Stimulated activated CD4-positive, alpha-beta T cell treated with anti-CD3 and anti-CD28 coated beads, Interleukin-4, amount 100 ng/mL, for 1 hour (primary cell): ENCODE measurements around the gene LIPE.

Experiments
- DNase-seq: peaks from one replicate; pipeline ENCODE4 v3.0.0-alpha.2; 2020

Gene LIPE

DNA sequence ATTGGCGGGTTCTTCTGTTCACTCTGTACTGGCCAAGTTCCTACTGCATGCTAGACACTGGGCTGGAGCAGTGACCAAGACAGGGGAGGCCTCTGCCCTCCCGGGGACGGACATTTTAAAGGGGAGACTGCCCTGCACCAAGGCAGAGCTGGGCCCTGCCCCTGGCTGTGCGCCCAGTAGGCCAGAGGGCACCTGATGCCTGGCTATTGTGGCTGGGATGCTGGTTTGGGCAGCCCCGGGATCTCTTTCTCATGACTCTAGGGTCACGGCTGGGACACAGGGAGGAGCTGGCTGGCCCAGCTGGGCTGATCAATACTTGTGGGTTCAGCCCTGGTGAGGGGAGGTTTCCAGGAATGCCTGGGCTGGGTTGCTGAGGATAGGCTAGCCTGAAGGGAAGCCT, 17.7 kb downstream of the LIPE start:
- DNase-seq, result no peak

DNA sequence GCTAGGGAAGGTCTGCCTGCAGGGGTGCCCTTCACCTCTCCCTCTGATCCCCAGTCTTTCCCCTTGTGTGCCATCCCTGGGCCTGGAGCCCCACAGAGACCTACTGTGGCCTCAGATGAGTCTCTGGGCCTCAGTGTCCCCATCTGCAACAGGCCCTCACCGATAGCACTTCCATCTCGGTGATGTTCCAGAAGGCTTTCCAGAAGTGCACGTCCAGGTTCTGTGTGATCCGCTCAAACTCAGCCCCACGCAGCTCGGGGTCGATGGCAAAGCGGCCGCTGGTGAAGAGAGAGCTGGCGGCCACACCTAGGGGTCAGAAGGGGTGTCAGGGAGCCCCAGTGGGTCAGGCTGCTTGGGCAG, 19.4 kb downstream of the LIPE start:
- DNase-seq, result no peak

DNA sequence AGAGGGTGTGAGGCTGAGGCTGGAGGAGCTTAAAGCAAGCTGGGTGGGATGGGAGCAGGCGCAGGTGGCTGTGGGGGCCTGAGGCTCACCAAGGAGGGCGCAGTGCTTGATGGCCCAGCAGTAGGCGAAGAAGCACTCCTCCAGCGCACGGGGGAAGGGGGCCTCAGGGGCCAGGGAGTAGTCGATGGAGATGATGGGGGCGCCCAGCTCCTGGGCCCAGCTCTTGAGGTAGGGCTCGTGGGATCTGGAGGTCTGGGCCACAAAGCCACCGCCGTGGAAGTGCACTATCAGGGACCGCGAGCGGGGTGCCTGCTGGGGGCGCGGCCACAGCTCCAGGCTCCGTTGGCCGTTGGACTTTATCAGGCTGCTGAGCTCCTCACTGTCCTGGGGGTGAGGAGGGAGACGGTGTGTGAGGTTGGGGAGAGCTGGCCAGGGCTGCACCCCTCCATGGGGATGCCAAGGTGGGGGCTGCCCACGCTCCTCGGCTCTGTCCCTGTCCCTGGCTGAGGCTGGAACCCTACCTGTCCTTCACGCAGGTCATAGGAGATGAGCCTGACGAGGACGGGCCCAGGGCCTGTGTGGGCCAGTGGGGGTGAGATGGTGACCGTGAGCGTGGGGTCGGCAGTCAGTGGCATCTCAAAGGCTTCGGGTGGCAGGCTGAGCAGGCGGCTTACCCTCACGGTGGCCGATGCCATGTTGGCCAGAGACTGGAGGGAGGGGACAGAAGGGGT, 19.9 kb downstream of the LIPE start:
- no peak for DNase-seq

- DNase-seq, result no peak
Observed at GRCh38 chr19:42406111-42406510, 21.1 kb downstream of the LIPE start.

DNA sequence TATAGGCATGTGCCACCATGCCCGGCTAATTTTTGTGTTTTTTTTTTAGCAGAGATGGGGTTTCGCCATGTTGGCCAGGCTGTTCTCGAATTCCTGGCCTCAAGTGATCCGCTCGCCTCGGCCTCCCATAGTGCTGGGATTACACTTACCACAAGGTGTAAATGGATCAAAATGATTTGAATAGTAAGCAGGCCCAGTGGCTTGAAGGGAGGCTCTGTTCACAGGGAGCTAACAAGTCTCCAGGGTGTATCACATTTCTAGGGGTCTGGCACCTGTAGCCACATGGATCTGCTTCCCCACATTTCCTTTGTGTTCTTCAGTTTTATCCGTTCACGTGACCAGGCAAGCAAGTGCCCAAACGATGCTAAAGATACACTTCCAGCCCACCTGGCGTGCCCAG, 23.6 kb downstream of the LIPE start:
- no peak for DNase-seq

DNA sequence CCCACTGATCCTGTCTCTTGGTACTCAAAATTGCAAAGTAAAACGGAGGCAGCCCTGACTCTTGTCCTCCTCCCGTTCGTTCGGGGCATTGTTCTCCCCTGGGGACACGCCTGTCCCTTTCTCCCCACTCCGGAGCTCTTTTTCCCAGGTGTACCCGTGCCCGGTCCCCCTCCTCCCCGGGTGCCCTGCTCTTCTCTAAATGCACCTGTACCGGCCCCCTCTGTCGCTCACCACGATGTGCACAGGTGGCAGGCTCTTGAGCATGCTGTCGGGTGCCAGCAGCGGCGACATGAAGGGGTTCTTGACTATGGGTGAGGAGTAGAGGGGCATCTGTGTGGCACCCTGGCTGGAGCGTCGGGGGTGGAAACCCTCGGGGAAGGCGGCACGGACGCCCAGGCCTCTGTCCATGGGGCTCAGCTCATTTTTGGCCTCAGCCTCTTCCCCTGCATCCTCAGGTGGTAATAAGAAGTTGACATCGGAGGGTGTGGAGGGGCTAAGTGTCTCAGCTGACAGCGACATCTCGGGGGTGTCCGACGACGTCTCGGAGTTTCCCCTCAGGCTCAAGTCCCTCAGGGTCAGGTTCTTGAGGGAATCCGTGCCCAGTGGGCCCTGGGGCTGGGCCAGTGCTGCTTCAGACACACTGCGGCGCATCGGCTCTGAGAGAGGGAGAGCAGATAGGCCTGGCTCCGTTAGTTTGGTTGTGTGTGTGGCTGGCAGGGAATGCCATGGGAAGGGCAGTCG, 24.6 kb downstream of the LIPE start:
- no peak for DNase-seq

DNA sequence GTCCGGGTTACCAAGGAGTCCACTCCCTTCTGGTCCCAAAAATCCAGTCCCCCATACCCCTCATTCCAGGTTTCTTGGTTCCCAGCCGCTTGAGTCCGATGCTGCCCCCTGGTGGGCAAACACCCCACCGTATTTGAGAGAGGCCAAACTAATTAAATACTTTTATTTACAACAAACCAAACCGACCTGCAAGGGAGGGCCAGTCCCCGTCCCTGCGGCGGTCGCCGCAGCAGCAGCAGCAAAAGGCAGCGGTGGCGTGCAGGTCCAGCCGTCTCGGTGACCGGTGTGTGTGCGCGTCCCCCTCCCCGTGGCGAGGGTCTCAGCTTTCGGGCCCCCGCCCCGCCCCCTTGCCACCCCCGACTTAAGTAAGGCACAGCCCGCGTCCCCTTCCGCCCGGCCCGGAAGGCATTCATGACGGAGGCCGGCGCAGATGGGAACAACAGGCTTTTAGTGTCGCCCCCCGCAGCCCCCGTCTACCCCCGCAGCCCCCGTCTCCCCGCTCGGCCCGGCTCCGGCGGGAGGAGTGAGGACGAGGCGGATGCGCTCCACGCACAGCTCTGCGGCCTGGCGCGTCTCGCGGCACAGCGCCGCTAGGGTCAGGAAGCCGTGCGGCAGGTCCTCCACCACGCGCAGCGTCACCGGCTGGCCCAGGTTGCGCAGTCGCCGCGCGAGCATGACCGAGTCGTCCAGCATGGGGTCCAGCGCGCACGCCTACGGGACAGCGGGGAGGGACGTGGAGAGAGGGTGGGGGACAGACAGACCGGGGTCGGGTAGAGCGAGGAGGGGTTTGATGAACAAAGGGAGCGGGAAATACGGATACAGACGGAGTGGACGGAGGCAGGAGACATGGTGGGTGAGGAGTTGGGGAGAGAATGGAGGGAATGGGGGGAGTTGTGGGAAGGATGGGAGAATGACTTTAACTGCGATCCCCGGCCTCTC, 25.6 kb downstream of the LIPE start:
- peak; percentile 81 for DNase-seq

- no peak for DNase-seq
Observed at GRCh38 chr19:42400404-42400803, 26.8 kb downstream of the LIPE start.

- no peak for DNase-seq
Observed at GRCh38 chr19:42397263-42398166, 29.7 kb downstream of the LIPE start.

DNA sequence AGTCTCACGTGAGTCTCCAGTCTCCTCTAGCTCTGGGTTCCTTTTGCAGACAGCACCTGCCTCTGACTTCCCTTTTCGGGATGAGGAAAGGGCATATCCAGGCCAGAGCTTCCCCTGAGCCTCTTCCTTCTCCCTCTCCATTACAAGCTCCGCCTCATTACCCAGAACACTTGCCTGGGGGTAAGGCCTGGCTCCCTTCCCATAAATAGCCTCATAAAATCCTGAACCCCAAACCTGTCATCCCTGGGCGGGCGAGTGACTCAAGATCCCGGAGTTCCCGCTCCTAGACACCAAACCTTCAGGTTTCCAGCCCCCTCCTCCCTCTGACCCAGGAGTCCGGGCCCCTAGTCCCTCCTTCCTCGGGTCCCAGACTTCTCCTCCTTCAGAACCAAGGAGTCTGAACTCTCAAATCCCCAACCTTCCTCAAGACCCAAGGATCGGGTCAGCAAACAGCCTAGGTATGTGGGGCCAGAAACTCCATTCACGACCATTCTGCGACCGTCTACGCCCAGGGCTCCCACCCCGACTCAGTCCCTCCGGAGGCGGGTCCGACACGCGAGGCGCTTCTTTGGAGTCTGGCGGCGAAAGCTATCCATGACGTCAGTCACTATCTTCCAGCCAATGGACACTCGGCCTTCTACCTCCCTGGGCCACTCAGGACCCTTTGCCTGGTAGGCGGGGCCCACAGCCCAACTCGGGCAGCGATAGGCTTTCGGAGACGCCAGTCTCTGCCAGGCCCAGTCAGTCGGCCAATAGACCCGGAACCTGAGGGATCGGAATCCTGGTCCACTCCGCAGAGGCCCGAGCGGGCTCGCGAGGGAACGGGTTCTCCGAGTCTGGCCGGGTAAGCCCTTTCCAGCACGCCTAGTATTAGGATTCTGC, 30.6 kb downstream of the LIPE start:
- DNase-seq, result peak; percentile 91

GRCh38 chr19:42394751-42395150, 32.4 kb downstream of the LIPE start:
- no peak for DNase-seq

DNA sequence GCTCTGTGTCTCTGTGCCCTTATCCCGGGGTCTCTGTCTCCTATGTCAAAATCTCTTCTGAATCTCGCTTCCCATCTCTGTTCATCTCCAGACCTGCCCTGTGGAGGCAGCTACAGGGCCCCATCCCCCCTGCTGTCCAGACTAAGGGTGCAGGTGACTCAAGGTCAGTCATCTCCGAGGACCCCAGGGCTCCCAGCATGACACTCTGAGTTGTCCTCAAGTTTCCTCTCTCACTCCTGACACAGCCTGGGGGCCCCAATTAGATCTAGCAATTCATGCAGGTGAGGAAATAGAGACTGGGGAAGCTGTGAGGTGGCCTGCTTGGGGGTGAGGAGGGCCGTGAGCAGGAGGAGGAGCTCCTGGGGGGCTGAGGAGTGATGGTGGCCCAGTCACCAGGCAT, 35.0 kb downstream of the LIPE start:
- DNase-seq, result no peak

DNA sequence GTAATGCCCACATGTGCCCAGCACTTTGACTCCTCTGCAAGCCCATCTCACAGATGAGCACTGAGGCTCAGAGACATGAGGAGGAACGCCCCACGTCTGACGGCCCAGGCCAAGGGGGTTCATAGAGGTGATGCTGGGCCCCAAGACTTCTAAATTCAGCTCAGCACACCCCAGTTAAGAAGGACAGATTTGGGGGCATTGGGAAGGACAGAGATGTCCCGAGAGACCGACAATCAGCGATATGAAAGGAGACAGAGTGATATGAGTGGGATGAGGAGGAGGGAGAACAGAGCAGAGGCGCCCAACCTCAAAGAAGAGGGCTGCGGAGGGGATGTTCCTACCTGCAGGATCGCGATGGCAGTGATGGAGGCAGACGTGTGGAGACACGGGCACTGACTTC, 37.3 kb downstream of the LIPE start, which contains the start of gene CNFN:
TSS of gene CNFN (minus strand) at position 399 of the 400 bp plus-strand sequence. CDS start 1,260 bp downstream, outside the sequence.
- DNase-seq, result no peak

GRCh38 chr19:42388851-42389489, 38.2 kb downstream of the LIPE start:
- no peak for DNase-seq

DNA sequence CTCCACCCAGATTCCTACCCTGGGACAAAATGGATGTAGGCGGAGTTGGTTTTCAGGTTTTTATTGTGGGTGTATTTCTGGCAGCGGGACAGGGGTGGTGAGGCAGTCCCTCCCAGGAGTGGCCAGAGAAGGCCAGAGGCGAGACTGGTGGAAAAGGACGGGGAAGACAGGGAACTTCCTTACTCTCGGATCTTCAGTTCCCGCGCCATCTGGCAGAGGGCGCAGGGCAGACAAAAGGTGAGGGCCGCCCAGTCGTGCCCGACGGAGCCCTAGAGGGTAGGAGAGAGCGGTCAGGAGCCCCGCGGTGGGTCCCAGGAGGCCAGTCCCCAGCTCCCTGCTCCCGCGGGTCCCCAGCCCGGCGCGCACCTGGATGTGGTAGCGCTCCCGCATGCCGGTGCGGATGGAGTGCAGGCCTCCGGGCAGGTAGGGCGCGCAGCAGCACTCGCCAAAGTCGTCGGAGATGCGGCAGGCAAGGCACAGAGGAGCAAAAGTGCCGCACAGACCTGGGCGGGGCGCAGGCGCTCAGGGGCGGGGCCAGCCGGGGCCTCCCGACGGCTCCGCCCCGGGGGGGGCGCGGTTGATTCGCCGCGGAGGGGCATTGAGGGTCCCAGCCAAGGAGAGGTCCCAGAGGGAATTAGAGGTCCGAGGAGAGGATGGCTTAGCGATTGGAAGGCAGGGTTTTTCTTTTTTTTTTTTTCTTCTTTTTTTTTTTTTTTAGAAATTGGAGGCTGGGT, 40.0 kb downstream of the LIPE start:
- DNase-seq, result peak; percentile 74

DNA sequence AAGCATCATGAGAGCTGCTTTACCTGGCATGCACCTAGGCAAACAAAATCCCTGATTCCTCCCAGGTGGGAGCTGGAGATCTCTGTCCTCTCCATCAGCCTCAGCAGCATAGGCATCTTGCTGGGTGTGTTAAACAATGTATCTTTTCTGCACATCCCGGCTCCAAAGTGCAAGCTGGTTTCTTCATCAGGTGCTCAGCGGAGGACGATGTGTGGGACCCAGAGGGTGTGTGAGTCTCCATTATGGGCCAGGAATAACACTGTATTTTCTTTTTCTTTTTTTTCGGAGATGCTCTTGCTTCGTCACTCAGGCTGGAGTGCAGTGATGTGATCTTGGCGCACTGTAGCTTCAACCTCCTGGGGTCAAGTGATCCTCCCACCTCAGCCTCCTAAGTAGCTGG, 47.0 kb downstream of the LIPE start:
- no peak for DNase-seq

GRCh38 chr19:42378225-42379215, 48.7 kb downstream of the LIPE start:
- no peak for DNase-seq

- DNase-seq, result no peak
Observed at GRCh38 chr19:42376177-42376555, 51.0 kb downstream of the LIPE start.
